Measurements from ENCODE around the gene IL1B.
"Not testable (repeated sequence)": the region's sequence is repeated elsewhere in the genome, so short reads cannot be mapped to it uniquely, and the experiment has no call there.

The IL1B gene

DNA sequence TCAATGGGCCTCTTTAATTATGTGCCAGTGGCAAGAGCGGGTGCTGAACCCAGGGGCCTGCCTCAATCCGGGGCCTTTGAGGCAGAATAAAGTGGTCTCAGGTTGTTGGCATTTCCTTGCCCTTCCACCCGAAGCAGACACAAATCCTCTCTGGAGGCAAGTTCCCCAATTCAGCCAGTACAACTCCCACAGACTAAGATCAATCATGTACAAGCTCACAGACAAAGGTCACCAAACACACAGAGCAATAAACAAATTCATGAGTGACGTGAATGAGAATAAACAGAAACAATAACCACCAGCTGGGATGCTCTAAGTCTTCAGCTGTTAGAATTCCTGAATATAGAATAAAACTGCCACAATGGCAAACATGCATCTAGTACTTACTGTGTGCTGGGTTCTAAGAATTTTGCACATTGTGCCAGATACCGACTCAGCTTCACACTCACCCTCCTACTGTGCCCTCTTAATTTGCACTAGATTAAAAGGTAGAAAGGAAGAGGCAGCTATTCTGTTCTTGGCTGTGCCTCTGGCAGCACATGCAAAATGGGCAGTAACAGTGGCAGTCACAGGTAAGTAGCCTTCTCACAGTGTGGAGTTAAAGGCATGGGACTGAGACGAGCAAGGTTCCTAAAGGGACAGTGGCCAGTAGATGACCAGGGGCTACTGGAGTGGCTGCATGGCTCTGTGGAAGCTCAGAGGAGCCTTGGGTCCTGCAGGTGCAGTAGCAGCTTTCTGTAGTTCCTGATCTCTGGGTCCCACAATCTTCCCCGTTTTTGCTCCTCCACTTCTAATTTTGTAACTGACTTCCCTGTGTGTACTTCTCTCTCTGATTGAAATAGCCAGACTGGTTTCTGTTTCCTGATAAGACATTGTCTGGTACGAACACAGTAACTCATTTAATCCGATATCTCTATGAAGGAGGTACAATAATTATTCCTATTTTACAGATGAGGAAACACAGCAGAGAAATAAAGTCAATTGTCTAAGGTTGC, 34.6 kb upstream of the IL1B start:
- H3K4me3 ChIP-seq (replicated peaks in 1 of 2; ENCODE audit: low read depth in 2 of 2, low read length in 2 of 2), result no peak overlapping the region
- no peak for DNase-seq (ENCODE audit: low read depth in 2 of 2)
- TF ChIP-seq, protein P1, sequence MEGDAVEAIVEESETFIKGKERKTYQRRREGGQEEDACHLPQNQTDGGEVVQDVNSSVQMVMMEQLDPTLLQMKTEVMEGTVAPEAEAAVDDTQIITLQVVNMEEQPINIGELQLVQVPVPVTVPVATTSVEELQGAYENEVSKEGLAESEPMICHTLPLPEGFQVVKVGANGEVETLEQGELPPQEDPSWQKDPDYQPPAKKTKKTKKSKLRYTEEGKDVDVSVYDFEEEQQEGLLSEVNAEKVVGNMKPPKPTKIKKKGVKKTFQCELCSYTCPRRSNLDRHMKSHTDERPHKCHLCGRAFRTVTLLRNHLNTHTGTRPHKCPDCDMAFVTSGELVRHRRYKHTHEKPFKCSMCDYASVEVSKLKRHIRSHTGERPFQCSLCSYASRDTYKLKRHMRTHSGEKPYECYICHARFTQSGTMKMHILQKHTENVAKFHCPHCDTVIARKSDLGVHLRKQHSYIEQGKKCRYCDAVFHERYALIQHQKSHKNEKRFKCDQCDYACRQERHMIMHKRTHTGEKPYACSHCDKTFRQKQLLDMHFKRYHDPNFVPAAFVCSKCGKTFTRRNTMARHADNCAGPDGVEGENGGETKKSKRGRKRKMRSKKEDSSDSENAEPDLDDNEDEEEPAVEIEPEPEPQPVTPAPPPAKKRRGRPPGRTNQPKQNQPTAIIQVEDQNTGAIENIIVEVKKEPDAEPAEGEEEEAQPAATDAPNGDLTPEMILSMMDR (IDR thresholded peaks at IDR 0.05; ENCODE audit: low read depth, low read length), result no peak

DNA sequence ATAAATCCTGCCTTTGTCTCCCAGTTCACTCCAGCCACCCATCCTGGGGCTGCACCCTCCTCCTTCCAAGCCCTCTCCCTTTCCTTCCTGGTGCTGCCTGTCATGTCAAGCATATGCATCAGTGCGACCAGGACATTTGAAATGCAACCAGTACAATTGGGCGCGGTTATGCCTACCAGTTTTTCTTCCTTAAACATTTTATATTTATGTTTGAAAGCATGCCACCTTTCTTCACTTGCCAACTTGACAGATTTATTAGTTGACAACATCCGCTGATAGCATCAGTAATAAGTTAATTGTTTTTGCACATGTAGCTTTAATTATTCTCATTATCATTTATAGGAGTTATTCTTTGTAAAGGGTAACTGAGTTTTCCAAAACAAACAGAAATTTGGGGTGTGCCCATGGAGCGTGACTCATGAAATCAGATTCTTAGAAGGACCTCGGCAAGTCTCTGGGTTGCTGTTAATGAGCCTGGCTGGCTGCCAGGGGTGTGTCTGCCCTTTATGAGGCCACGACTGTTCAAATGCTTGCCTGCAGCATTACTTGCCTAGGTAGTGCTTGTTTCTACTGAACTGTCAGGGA, 32.8 kb upstream of the IL1B start:
- DNase-seq (ENCODE audit: low read depth in 2 of 2), result peak; percentile 78 to 80
- TF ChIP-seq, protein P1 (IDR thresholded peaks at IDR 0.05; ENCODE audit: low read depth, low read length), result no peak
- H3K4me3 ChIP-seq (replicated peaks in 1 of 2; ENCODE audit: low read depth in 2 of 2, low read length in 2 of 2), result no peak overlapping the region

DNA sequence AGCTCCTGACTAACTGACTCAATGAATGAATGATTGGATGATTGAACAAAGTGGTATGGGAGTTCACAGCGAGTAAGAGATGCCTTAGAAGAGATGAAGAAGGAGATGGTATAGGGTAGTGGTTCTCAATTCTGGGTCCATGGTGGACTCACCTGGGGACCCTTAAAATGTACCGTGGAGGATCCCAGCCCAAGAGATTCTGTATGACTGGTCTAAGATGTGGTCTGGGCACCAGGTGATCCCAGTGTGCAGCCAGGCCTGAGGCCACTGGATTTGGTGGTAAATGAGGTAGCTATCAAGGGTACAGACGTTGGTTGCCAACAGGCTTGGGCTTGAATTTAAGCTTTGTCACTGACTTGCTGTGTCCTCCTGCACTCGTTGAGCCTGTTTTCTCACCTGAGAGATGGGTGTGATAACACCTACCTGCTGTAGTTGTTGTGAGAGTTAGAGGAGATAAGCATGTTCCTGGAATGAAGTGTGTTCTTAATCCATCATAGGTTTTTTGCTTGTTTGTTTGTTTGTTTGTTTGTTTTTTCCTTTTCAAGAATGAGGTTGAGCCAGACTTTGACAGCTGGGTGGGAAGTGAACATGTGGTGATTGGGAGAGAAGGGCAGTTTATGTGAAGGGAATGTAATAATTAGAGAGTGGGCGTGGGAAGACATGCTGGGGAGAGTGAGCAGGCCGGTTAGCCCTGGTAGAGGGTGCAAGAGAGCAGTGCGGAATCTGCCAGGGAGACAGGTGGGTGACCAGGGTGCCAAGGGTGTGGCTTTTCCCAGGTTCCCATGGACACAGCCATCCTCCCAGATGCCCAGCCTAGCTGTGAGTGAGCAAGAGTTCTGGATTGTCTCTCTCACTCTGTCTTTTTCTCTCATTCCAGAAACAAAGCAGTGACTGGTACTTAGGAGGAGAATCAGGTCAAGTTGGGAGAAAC, 31.4 kb upstream of the IL1B start:
- TF ChIP-seq, protein P1 (IDR thresholded peaks at IDR 0.05; ENCODE audit: low read depth, low read length), result no peak
- DNase-seq (ENCODE audit: low read depth in 2 of 2), result no peak
- H3K4me3 ChIP-seq (replicated peaks in 1 of 2; ENCODE audit: low read depth in 2 of 2, low read length in 2 of 2), result no peak overlapping the region

DNA sequence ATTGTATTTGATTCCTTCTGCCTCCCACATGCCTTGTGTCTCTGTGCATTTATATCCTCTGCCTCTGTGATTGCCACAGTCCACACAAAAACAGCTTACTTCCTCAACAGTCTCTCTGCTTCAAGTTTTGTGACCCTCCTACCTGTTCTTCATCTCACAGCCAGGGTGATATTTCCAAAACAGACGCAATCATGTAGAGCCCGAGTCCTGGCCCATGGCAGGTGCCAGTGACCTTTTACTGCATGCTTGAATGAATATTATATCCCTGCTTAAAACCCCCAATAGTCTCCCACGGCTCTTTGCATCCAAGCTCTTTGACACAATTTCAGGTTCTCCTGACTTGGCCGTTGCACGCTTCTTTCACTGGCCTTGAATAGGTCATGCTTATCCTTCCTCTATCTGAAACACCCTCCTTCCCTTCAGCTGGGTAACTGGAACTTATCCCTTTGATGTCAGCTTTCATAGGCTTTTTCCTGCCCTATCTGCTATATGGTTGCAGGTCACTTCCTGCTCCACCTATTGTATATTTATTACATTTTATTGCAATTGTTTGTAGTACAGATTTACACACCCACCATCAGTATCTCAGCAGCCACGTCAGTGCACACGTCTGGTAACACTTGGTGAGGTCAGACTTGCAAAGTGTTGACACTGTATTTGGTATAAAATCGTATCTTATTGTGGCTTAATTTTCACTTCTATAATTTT, 29.7 kb upstream of the IL1B start:
- no peak overlapping the region for H3K4me3 ChIP-seq (replicated peaks in 1 of 2; ENCODE audit: low read depth in 2 of 2, low read length in 2 of 2)
- TF ChIP-seq, protein P1 (IDR thresholded peaks at IDR 0.05; ENCODE audit: low read depth, low read length), result no peak

DNA sequence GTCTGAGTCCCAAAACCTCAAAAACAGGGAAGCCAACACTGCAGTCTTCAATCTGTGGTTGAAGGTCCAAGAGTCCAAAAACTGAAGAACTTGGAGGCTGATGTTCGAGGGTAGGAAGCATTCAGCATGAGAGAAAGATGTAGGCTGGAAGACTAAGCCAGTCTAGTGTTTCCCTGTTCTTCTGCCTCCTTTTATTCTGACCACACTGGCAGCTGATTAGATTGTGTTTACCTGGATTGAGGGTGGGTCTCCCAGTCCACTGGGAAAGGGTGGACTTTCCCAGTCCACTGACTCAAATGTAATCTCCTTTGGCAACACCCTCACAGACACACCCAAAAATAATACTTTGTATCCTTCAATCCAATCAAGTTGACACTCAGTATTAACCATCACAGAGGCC, 27.5 kb upstream of the IL1B start:
- TF ChIP-seq, protein P1 (IDR thresholded peaks at IDR 0.05; ENCODE audit: low read depth, low read length), result no peak
- DNase-seq (ENCODE audit: low read depth in 2 of 2), result no peak
- no peak overlapping the region for H3K4me3 ChIP-seq (replicated peaks in 1 of 2; ENCODE audit: low read depth in 2 of 2, low read length in 2 of 2)

More for the DNA sequence above, 29.7 kb upstream of the IL1B start:
- no peak for DNase-seq (ENCODE audit: low read depth in 2 of 2)

DNA sequence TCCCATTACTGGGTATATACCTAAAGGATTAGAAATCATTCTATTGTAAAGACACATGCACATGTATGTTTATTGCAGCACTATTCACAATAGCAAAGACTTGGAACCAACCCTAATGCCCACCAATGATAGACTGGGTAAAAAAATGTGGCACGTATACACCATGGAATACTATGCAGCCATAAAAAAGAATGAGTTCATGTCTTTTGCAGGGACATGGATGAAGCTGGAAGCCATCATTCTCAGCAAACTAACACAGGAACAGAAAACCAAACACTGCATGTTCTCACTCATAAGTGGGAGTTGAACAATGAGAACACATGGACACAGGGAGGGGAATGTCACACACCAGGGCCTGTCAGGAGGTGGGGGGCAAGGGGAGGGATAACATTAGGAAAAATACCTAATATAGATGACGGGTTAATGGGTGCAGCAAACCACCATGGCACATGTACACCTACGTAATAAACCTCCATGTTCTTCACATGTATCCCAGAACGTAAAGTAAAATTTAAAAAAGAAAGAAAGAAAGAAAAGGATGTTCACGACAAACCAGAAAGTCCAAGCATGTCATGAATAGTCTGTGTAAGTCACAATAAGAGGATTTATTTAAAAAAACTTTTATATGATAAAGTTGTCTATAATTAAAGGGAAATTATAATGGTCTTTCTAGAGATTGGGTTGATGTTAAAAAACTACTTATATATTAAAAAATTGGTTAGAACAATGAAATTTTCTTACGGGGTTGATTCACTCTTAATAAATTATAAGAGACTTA, 23.0 kb upstream of the IL1B start:
- peak in 1 of 2 donors; percentile 40 for DNase-seq (ENCODE audit: low read depth in 2 of 2)
- H3K4me3 ChIP-seq (replicated peaks in 1 of 2; ENCODE audit: low read depth in 2 of 2, low read length in 2 of 2), result not testable (repeated sequence)
